T-cell (primary cell): ENCODE results near the gene SNX30. TPM values are rescaled to one million over a fixed set of nuclear protein-coding genes. Genes with fewer than 3 reads are reported as not detected.
A peak's percentile ranks its signal among the peaks of the same experiment; 100 is the strongest.

Experiments
- ATAC-seq, 4 experiments: fragments of 200-7000 bp in 3 of 4; fragments of 150-1000 bp in 1 of 4; cut with Tn5 transposase; replicated peaks in 1 of 4; 1 replicate in 3 of 4; 2 replicates in 1 of 4; pipeline ENCODE4 v1.10.0; 2021; ENCODE audit warnings: moderate library complexity in 3 of 4, mild to moderate bottlenecking in 2 of 4, moderate number of reproducible peaks in 1 of 4
- CTCF ChIA-PET, 2 donors: fragments of 300-600 bp; sonication (Branson Sonifier 250); formaldehyde crosslinking; loops; one replicate each; lab custom pipeline; 2022; ENCODE audit warnings: antibody characterized with exemption in 2 of 2; lab: Charles Lee
- POLR2A ChIA-PET, 2 donors: fragments of 300-600 bp; sonication (Branson Sonifier 250); formaldehyde crosslinking; loops; one replicate each; lab custom pipeline; 2022; ENCODE audit warnings: antibody characterized with exemption in 2 of 2; lab: Charles Lee
- DNase-seq, 35 experiments: peaks; one replicate each; pipeline versions ENCODE4 v3.0.0 to v3.0.0-alpha.2; 2013 to 2023
- H3K27ac ChIP-seq: one replicate; pipeline ENCODE4 v1.5.1; 2013; ENCODE audit warnings: low read length
- H3K27me3 ChIP-seq, 2 experiments: replicated peaks in 1 of 2; 1 replicate in 1 of 2; 2 replicates in 1 of 2; pipeline versions ENCODE4 v1.6.1 to v1.7.0; 2013; ENCODE audit warnings: low read length in 1 of 2, mixed read lengths in 1 of 2; ENCODE audit not compliant: control insufficient read depth in 2 of 2, insufficient read depth in 2 of 2; ENCODE audit errors: extremely low read depth in 1 of 2
- H3K36me3 ChIP-seq, 2 donors: 1 replicate in 1 of 2; 2 replicates in 1 of 2; pipeline versions ENCODE4 v1.6.1 to v1.7.0; 2013; ENCODE audit warnings: low read length in 1 of 2; ENCODE audit not compliant: control insufficient read depth in 2 of 2, insufficient read depth in 1 of 2; ENCODE audit errors: extremely low read depth in 1 of 2
- H3K4me1 ChIP-seq, 2 experiments: 1 replicate in 1 of 2; 2 replicates in 1 of 2; pipeline versions ENCODE4 v1.6.1 to v1.7.0; 2013; ENCODE audit warnings: low read length in 2 of 2, mixed read lengths in 1 of 2; ENCODE audit not compliant: insufficient read depth in 2 of 2, control insufficient read depth in 1 of 2; ENCODE audit errors: extremely low read depth in 1 of 2
- H3K4me3 ChIP-seq, 2 donors: 1 replicate in 1 of 2; 2 replicates in 1 of 2; pipeline versions ENCODE4 v1.5.1 to v1.7.0; 2013; ENCODE audit warnings: mild to moderate bottlenecking in 2 of 2, low read length in 1 of 2, moderate library complexity in 1 of 2; ENCODE audit not compliant: control insufficient read depth in 1 of 2; ENCODE audit errors: extremely low read depth in 1 of 2
- H3K9me3 ChIP-seq: 2 replicates; pipeline ENCODE4 v1.7.0; 2013
- H3K27ac Mint-ChIP-seq, 2 donors: one replicate each; pipeline ENCODE4 v1.8.0; 2020 to 2021; ENCODE audit warnings: mild to moderate bottlenecking in 2 of 2, mixed read lengths in 2 of 2
- H3K27me3 Mint-ChIP-seq, 2 donors: one replicate each; pipeline ENCODE4 v1.8.0; 2021 to 2022; ENCODE audit warnings: mixed read lengths in 2 of 2
- H3K36me3 Mint-ChIP-seq: one replicate; pipeline ENCODE4 v1.8.0; 2021; ENCODE audit warnings: mixed read lengths
- H3K4me1 Mint-ChIP-seq, 3 donors: one replicate each; pipeline ENCODE4 v1.8.0; 2020 to 2022; ENCODE audit warnings: mixed read lengths in 3 of 3, mild to moderate bottlenecking in 1 of 3
- H3K4me3 Mint-ChIP-seq, 3 donors: one replicate each; pipeline ENCODE4 v1.8.0; 2020 to 2022; ENCODE audit warnings: mild to moderate bottlenecking in 3 of 3, mixed read lengths in 3 of 3, moderate library complexity in 3 of 3
- H3K9me3 Mint-ChIP-seq, 3 donors: one replicate each; pipeline ENCODE4 v1.8.0; 2020 to 2022; ENCODE audit warnings: mixed read lengths in 3 of 3
- WGBS: methylation state at CpG from one replicate; pipeline ENCODE4 v1.1.5; 2013; ENCODE audit warnings: missing lambda C conversion rate; ENCODE audit not compliant: insufficient coverage; 5-methylcytosine and 5-hydroxymethylcytosine counted together
- total RNA-seq, 35 experiments: library from RNA in 6 of 35; stranded (reverse) in 6 of 35; fragments of 120-200 nt in 1 of 35; gene quantifications; one replicate each; pipeline versions ENCODE4 v1.2.1 to v1.2.4 and lab custom pipeline; 2013 to 2026

The SNX30 gene
- total RNA-seq, 5 donors from 2014 or later (not counting 1 experiment from before 2014, with no cell fraction given) = 8.9 to 11.7 (median 10.0) TPM

- ChIA-PET POLR2A (no interaction called here), CTCF (interaction anchor here (0.5 to 1.5 kb wide), 2 partner anchors 9 to 726 kb away, joined by 3 to 5 read pairs; no protein-coding TSS in a partner anchor)
- H3K36me3 Mint-ChIP-seq = peaks cover 55% of the 10 kb centered on the region
These were observed 85.8 kb downstream of the SNX30 start for GRCh38 chr9:112836394-112836793.

GRCh38 chr9:112838342-112838741 is 87.8 kb downstream of the SNX30 start:
- peaks cover 45% of the 10 kb centered on the region for H3K36me3 Mint-ChIP-seq
- Histone ChIP-seq H3K4me1 (no peaks in the 10 kb centered on the region), H3K4me3 (no peak overlapping the region), H3K36me3 (peaks cover 5 to 37% of the 10 kb centered on the region in 2 donors), H3K27ac (no peak overlapping the region), H3K27me3 (no peaks in the 10 kb centered on the region), H3K9me3 (no peaks in the 10 kb centered on the region)
- H3K27me3 Mint-ChIP-seq = no peaks in the 10 kb centered on the region
- POLR2A ChIA-PET = no interaction called here
- no peak overlapping the region for H3K27ac Mint-ChIP-seq
- ATAC-seq = no peak
- WGBS = 69% methylated on average over 2 of the region's 2 CpGs
- no peaks in the 10 kb centered on the region for H3K4me1 Mint-ChIP-seq
- DNase-seq = no peak
- no peaks in the 10 kb centered on the region for H3K9me3 Mint-ChIP-seq
- H3K4me3 Mint-ChIP-seq = no peak overlapping the region
- CTCF ChIA-PET = no interaction called here

More at GRCh38 chr9:112836394-112836793, 85.8 kb downstream of the SNX30 start:
- no peak overlapping the region for H3K4me3 ChIP-seq
- H3K27me3 ChIP-seq = no peaks in the 10 kb centered on the region
- WGBS = 92% methylated on average over 2 of the region's 3 CpGs
- Mint-ChIP-seq H3K4me1 (peaks cover 0 to under 1% (median under 1%) of the 10 kb centered on the region in 3 donors), H3K27me3 (no peaks in the 10 kb centered on the region), H3K4me3 (no peak overlapping the region), H3K27ac (no peak overlapping the region), H3K9me3 (no peaks in the 10 kb centered on the region)
- no peaks in the 10 kb centered on the region for H3K9me3 ChIP-seq
- ATAC-seq (no peak), DNase-seq (no peak)
- peaks cover 5 to 41% of the 10 kb centered on the region in 2 donors for H3K36me3 ChIP-seq
- peaks cover 0 to 1% of the 10 kb centered on the region in 2 experiments for H3K4me1 ChIP-seq
- H3K27ac ChIP-seq = no peak overlapping the region

GRCh38 chr9:112839331-112839730 is 88.8 kb downstream of the SNX30 start:
- DNase-seq = no peak
- H3K4me3 Mint-ChIP-seq = no peak overlapping the region
- POLR2A ChIA-PET = no interaction called here
- Histone ChIP-seq H3K27me3 (no peaks in the 10 kb centered on the region), H3K36me3 (peaks cover 5 to 37% of the 10 kb centered on the region in 2 donors), H3K27ac (no peak overlapping the region), H3K9me3 (no peaks in the 10 kb centered on the region), H3K4me3 (no peak overlapping the region), H3K4me1 (no peaks in the 10 kb centered on the region)
- H3K4me1 Mint-ChIP-seq = peaks cover 3 to 7% (median 3%) of the 10 kb centered on the region in 3 donors
- H3K36me3 Mint-ChIP-seq = peaks cover 36% of the 10 kb centered on the region
- H3K9me3 Mint-ChIP-seq = no peaks in the 10 kb centered on the region
- CTCF ChIA-PET = no interaction called here
- ATAC-seq = no peak
- WGBS = 93% methylated on average over 7 of the region's 8 CpGs
- H3K27me3 Mint-ChIP-seq = no peaks in the 10 kb centered on the region
- no peak overlapping the region for H3K27ac Mint-ChIP-seq

GRCh38 chr9:112841261-112841660 is 90.7 kb downstream of the SNX30 start:
- H3K27me3 Mint-ChIP-seq = no peaks in the 10 kb centered on the region
- DNase-seq (no peak), ATAC-seq (no peak)
- H3K4me3 ChIP-seq = no peak overlapping the region
- peaks cover 10 to 15% (median 12%) of the 10 kb centered on the region in 3 donors for H3K4me1 Mint-ChIP-seq
- no peak overlapping the region for H3K27ac ChIP-seq
- no peaks in the 10 kb centered on the region for H3K4me1 ChIP-seq
- no peaks in the 10 kb centered on the region for H3K9me3 ChIP-seq
- H3K36me3 ChIP-seq = peaks cover 2 to 25% of the 10 kb centered on the region in 2 donors
- no peaks in the 10 kb centered on the region for H3K27me3 ChIP-seq
- ChIA-PET CTCF (interaction anchor here in 1 of 2 donors (0.6 kb wide), 1 partner anchor 1307 kb away, joined by 6 read pairs; no protein-coding TSS in a partner anchor), POLR2A (no interaction called here)
- WGBS = no CpG with 5 or more reads among the region's 3 CpGs
- H3K9me3 Mint-ChIP-seq = no peaks in the 10 kb centered on the region
- H3K36me3 Mint-ChIP-seq = peaks cover 29% of the 10 kb centered on the region
- no peak overlapping the region for H3K4me3 Mint-ChIP-seq
- H3K27ac Mint-ChIP-seq = no peak overlapping the region

- 67% methylated on average over 2 of the region's 4 CpGs for WGBS
- H3K27ac ChIP-seq = no peak overlapping the region
- H3K4me1 ChIP-seq = no peaks in the 10 kb centered on the region
- peaks cover 0 to 22% of the 10 kb centered on the region in 2 donors for H3K36me3 ChIP-seq
- ChIA-PET POLR2A (no interaction called here), CTCF (no interaction called here)
- peaks cover 20% of the 10 kb centered on the region for H3K36me3 Mint-ChIP-seq
- no peak overlapping the region for H3K4me3 Mint-ChIP-seq
- H3K9me3 Mint-ChIP-seq = no peaks in the 10 kb centered on the region
- H3K27ac Mint-ChIP-seq = no peak overlapping the region
- DNase-seq (no peak), ATAC-seq (no peak)
- H3K4me1 Mint-ChIP-seq = peaks cover 10 to 16% (median 12%) of the 10 kb centered on the region in 3 donors
- H3K27me3 Mint-ChIP-seq = no peaks in the 10 kb centered on the region
- no peak overlapping the region for H3K4me3 ChIP-seq
- no peaks in the 10 kb centered on the region for H3K9me3 ChIP-seq
- no peaks in the 10 kb centered on the region for H3K27me3 ChIP-seq
These were observed 92.0 kb downstream of the SNX30 start for GRCh38 chr9:112842555-112842954.

GRCh38 chr9:112844771-112845542 is 94.4 kb downstream of the SNX30 start:
- 12% methylated on average over 10 of the region's 15 CpGs for WGBS
- H3K27ac ChIP-seq = no peak overlapping the region
- Mint-ChIP-seq H3K27ac (no peak overlapping the region), H3K27me3 (no peaks in the 10 kb centered on the region), H3K4me1 (peaks cover 14 to 23% (median 17%) of the 10 kb centered on the region in 3 donors), H3K4me3 (no peak overlapping the region), H3K36me3 (peaks cover 2% of the 10 kb centered on the region), H3K9me3 (no peaks in the 10 kb centered on the region)
- H3K36me3 ChIP-seq = peaks cover 0 to 5% of the 10 kb centered on the region in 2 donors
- H3K27me3 ChIP-seq = no peaks in the 10 kb centered on the region
- ChIA-PET POLR2A (interaction anchor here (0.5 to 0.6 kb wide), 2 partner anchors 28 to 146 kb away, joined by 3 to 5 read pairs; no protein-coding TSS in a partner anchor), CTCF (interaction anchor here (0.6 to 1.9 kb wide), 7 partner anchors 9 to 770 kb away, joined by 3 to 8 read pairs (median 3); no protein-coding TSS in a partner anchor)
- DNase-seq (peak; percentile 13 to 80 (median 55)), ATAC-seq (peak; percentile 57 to 68 (median 58))
- H3K9me3 ChIP-seq = no peaks in the 10 kb centered on the region
- H3K4me3 ChIP-seq = no peak overlapping the region
- peaks cover 0 to 6% of the 10 kb centered on the region in 2 experiments for H3K4me1 ChIP-seq
